ENCODE measurements around the gene CEP126. TPM values are rescaled to one million over a fixed set of nuclear protein-coding genes. Genes with fewer than 3 reads are reported as not detected.

The CEP126 gene, protein sequence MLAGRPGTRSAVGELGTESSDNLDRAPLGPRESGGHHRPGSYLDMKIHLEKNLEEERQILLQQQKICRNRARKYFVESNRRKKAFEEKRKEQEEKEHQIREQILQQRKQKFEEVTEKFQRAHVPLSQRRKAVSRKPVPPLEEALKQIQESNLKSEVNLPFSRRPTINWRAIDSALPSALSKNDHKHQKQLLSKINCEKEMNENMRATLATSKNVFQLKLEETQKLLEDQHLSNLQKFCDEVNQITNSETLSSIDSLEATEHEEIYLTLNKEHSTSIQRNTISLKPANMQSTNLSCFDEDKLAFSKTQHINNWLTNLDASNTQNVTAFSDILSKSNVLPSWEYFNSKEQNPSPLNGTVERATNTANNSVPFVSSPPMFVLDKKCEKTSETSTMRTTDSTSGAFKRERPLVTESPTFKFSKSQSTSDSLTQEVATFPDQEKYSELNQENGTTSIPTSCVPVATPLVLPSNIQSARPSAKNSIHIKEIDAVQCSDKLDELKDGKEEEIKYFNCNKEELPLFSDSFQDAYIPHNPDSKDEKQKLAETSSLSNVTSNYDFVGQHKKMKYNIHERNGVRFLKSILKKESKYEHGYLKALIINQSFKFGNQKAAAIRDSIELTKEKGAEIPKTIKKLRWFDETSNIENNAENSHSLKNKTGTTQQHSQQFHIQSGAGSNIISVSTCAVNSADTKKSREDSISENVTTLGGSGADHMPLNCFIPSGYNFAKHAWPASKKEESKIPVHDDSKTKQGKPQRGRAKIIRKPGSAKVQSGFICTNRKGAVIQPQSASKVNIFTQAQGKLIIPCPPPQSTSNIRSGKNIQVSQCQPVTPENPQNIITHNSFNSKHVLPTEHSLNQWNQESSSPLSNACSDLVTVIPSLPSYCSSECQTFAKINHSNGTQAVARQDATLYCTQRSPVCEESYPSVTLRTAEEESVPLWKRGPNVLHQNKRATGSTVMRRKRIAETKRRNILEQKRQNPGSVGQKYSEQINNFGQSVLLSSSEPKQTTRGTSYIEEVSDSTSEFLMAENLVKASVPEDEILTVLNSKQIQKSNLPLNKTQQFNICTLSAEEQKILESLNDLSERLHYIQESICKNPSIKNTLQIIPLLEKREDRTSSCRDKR
- 54.7 and 71.5 TPM in 2 replicates for polyA plus RNA-seq

GRCh38 chr11:101914738-101915426, at the start of gene CEP126:
CEP126 (plus strand) TSS chr11:101915010; CDS start chr11:101915285, 275 bp downstream.

GRCh38 chr11:101916422-101916821, 1.6 kb downstream of the CEP126 start, which contains the start of gene ANGPTL5:
ANGPTL5 (minus strand) TSS chr11:101916522; CDS start chr11:101907909, 8,613 bp downstream.

DNA sequence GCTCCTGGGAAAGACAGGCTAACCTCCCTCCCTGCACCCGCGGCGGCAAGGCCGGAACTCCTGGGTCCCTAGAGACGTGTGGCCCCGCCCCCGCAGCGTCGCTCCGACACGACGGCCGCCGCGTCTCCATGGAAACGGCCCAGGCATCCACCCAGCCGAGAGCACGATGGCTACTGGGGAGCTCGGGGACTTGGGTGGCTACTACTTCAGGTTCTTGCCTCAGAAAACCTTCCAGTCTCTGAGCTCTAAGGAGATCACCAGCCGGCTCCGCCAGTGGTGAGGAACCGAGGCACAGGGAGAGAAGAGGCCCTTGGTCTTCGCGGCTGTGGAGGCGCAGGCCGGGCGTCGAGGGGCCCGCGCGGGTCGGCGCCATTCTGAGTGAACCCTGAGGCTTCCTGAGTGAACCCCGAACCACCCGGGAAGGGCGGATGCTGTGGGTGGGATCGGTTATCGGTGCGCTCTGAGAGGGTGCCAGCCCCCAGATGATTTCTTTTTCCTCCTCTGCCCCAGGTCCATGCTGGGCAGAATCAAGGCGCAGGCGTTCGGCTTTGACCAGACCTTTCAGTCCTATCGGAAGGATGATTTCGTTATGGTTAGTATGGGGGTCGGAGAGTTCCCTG, 132.6 kb downstream of the CEP126 start, which contains the start of gene CFAP300:
TSS of gene CFAP300 (plus strand) at position 133 of the 620 bp plus-strand sequence. CDS start at position 167, 34 bp downstream.

Other genes starting within 250 kb of the CEP126 start
- 0.42 and 1.3 TPM in 2 replicates for gene ANGPTL5, start 1.5 kb downstream of the CEP126 start, polyA plus RNA-seq
- 1.7 and 8.3 TPM in 2 replicates for gene CFAP300, start 132.4 kb downstream of the CEP126 start, polyA plus RNA-seq
- gene YAP1, start 195.4 kb downstream of the CEP126 start, polyA plus RNA-seq: 2.5 and 3.6 TPM in 2 replicates

Measured in Purkinje cell (primary cell).